Stimulated activated CD4-positive, alpha-beta T cell treated with anti-CD3 and anti-CD28 coated beads, Interleukin-12 subunit alpha, Interleukin-12 subunit beta, amount 100 ng/mL, for 48 hours (primary cell): ENCODE measurements around the gene NPIPB8.
"Not testable (repeated sequence)": the region's sequence is repeated elsewhere in the genome, so short reads cannot be mapped to it uniquely, and the experiment has no call there.

Experiments
- DNase-seq, 3 donors: peaks; one replicate each; pipeline ENCODE4 v3.0.0-alpha.2; 2020; ENCODE audit warnings: low read depth in 2 of 3, low spot score in 1 of 3

NPIPB8 gene

GRCh38 chr16:28606291-28607115 lies 31.4 kb upstream of the NPIPB8 start:
- DNase-seq, result no peak

- no peak for DNase-seq
Measured at GRCh38 chr16:28607116-28607623, 30.7 kb upstream of the NPIPB8 start.

GRCh38 chr16:28607681-28608495 lies 30.0 kb upstream of the NPIPB8 start:
- DNase-seq, result not testable (repeated sequence)

GRCh38 chr16:28608496-28608808 lies 29.4 kb upstream of the NPIPB8 start:
- DNase-seq, result not testable (repeated sequence)

- not testable (repeated sequence) for DNase-seq
Measured at GRCh38 chr16:28608867-28609596, 28.8 kb upstream of the NPIPB8 start.

- DNase-seq, result no peak
Measured at GRCh38 chr16:28609631-28610594, 28.0 kb upstream of the NPIPB8 start, which contains the start of gene SULT1A1. Gene SULT1A1 (minus strand): TSS chr16:28610044. CDS start chr16:28608855, 1,189 bp downstream.

- no peak for DNase-seq
Measured at GRCh38 chr16:28610595-28611191, 27.2 kb upstream of the NPIPB8 start.

- DNase-seq, result not testable (repeated sequence)
Measured at GRCh38 chr16:28612359-28613280, 25.2 kb upstream of the NPIPB8 start.

- not testable (repeated sequence) for DNase-seq
Measured at GRCh38 chr16:28613912-28614311, 24.0 kb upstream of the NPIPB8 start.

- not testable (repeated sequence) for DNase-seq
Measured at GRCh38 chr16:28614561-28614960, 23.3 kb upstream of the NPIPB8 start.

- DNase-seq, result peak in 1 of 3 donors; percentile 27
Measured at GRCh38 chr16:28615486-28616223, 22.2 kb upstream of the NPIPB8 start.

GRCh38 chr16:28616224-28616577 lies 21.7 kb upstream of the NPIPB8 start:
- not testable (repeated sequence) for DNase-seq

- no peak for DNase-seq
Measured at GRCh38 chr16:28616636-28617035, 21.2 kb upstream of the NPIPB8 start.

- no peak for DNase-seq
Measured at GRCh38 chr16:28617874-28618273, 20.0 kb upstream of the NPIPB8 start.

GRCh38 chr16:28620316-28620715 lies 17.5 kb upstream of the NPIPB8 start:
- not testable (repeated sequence) for DNase-seq

- DNase-seq, result no peak
Measured at GRCh38 chr16:28621481-28622155, 16.2 kb upstream of the NPIPB8 start.

GRCh38 chr16:28622532-28623171 lies 15.2 kb upstream of the NPIPB8 start:
- not testable (repeated sequence) for DNase-seq
